LNCAP (cell line): ENCODE data around the gene KCNJ2.

Source experiments
- TF ChIP-seq, protein P1 (sequence below): fragments of 450-650 bp; IDR thresholded peaks from 2 replicates; pipeline ENCODE4 v1.5.1; 2017; ENCODE audit warnings: mild to moderate bottlenecking

The KCNJ2 gene

DNA sequence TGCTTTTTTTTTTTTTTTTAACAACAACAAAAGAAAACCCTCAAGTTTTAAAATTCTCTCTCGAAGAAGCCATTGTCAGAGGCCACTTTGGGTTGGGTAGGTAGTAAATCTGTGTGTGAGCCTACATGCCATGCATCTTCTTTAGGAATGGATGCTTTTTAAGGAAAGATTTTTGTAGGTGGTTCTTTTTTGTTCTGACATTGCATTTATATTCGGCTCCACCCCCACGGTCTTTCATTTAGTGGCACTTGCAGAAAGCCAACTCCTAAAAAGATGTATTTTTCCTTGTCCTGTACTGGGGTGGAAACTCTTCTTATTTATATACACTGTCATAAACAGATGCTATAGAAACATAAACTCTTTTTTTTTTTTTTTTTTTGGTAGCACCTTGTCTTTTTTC lies 35.1 kb downstream of the KCNJ2 start:
- TF ChIP-seq, protein P1, sequence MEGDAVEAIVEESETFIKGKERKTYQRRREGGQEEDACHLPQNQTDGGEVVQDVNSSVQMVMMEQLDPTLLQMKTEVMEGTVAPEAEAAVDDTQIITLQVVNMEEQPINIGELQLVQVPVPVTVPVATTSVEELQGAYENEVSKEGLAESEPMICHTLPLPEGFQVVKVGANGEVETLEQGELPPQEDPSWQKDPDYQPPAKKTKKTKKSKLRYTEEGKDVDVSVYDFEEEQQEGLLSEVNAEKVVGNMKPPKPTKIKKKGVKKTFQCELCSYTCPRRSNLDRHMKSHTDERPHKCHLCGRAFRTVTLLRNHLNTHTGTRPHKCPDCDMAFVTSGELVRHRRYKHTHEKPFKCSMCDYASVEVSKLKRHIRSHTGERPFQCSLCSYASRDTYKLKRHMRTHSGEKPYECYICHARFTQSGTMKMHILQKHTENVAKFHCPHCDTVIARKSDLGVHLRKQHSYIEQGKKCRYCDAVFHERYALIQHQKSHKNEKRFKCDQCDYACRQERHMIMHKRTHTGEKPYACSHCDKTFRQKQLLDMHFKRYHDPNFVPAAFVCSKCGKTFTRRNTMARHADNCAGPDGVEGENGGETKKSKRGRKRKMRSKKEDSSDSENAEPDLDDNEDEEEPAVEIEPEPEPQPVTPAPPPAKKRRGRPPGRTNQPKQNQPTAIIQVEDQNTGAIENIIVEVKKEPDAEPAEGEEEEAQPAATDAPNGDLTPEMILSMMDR: no peak

DNA sequence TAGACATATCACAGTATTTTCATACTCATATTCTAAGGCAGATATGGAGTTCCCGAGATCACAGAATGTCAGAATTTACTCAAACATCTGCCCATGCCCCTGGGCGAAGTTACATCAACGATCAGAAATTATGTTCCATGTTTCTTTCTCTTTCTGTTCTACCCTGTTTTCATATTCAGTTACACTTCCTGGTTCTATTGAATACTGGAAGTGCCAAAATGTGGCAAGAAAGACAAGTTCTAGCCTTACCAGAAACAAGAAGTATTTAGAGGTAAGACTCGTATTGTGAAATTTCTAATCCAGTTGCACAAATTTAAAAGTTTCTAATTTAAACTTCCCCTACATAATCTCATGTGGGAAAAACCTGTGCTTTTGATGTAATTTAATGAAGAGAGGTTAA lies 36.1 kb downstream of the KCNJ2 start:
- TF ChIP-seq, protein P1: no peak

DNA sequence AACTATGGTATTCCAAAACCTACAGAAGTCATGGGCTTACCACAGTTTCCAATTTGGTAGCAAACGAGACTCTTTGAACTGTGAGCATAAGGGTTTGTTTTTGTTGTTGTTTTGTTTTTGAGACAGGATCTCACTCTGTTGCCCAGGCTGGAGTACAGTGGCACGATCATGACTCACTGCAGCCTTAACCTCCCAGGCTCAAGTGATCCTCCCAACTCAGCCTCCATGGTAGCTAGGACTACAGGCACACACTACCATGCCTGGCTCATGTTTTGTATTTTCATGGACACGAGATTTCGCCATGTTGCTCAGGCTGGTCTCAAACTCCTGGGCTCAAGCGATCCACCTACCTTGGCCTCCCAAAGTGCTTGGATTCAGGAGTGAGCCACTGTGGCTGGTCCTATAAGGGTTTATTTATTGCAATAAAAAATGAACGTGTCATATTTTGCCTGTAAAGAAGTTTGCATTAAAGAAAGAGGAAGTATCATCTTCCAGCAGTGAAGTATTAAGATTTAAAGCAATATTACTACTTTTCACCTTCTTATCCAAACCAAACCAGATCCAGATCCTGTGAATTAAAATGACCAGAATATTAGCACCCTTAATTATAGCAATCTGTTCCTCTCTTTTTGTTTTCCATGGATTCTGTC lies 37.2 kb downstream of the KCNJ2 start:
- TF ChIP-seq, protein P1: no peak

DNA sequence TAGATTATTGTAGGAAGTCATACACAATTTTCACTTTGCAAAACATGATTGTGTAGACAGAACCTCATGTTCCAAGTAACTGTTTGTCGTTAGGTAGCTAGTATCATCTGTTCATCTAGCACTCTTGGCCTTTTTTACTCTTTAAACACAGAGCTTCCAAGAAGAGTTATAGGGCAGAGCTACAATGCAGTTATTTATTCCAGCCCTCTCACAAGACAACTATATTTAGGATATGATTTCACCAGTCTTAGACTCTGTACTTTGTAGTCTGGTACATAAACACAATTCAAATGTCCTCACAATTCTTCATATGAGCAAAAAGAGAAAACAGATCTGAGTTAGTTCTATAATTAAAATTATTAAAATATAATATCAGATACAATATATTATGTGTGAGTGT lies 37.9 kb downstream of the KCNJ2 start:
- TF ChIP-seq, protein P1: no peak

DNA sequence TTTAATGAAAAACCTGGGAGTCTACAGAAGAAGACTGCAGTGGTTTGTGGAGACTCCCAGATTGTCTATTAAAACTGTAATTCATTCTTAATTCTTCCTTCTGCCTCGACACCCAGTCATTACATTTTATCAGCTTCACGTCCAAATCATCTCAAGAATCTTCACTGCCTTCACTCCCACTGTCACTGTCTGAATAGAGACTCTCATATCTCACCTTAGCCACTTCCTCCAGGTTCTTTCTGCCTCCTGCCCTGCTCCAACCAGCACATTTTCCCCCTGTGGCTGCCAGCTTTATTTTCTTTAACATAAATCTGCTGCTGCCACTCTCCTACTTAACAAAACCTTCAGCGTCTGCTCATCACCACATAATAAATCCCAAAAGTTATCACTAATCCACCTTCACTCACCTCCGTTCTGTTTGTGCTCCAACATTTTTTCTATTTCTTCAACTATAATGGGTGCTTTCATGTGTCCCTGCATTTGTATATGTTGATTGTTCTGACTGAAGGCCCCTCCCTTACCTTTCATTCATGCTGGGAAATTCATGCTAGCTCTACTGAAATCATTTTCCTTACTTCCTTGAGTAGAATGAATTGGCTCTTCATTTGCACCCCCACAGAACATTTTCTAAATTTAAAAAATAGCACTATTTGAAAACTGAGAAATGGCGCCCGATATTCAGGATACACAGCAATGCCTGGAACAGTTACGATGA lies 38.9 kb downstream of the KCNJ2 start:
- TF ChIP-seq, protein P1: no peak

DNA sequence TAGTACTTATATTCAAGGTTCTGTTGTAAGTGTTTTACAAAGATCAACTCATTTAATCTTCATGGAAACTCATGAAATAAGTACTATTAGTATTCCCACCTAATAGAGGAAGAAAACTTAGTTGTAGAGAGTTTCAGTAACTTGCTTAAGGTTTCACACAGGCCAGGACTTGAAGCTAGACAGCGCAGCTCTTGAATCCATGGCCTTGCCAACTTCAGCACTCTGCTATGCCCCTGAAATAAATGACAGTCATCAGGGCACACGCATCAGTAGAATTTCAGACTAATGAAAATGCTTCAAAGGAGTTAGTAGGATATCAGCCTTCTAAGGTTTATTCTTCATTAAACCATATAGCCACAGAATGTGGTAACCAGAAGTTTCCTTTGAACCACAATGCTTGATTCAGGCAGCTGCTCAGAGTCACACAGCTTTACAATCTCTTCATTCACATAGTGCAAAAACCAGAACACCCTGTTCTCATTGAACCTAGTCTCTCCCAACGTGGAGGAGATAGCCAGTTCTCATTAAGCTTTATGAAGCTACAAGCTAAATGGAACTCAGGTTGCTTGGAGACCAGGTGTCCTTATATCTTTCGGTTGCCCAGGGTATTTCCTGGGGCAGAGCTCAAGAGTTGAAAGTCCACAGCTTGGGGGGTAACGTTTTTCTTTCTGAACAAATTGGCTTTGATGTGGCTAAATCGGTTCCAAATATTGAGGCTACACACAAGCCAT lies 39.7 kb downstream of the KCNJ2 start:
- TF ChIP-seq, protein P1: no peak

DNA sequence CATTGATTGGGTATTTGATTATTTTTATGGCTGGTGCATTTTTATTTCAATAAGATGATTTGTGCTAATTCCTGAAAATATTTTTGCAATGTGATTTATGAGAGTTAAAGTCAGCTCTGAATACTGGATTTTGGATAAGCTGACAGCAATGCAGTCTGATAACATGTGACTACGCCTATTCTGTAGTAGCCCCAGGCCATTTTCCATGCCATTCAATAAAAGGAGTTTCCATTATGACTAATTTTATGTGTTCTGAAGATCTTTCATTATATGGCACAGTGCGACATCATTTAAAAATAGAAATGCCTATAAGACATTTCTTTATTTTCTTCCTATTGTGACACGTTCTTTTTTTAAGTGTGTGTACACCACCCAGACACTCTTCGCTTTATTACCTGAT lies 46.3 kb downstream of the KCNJ2 start:
- TF ChIP-seq, protein P1: no peak
